ENCODE results near the gene SLC19A1.

Gene SLC19A1

GRCh38 chr21:45468051-45468970 is 73.9 kb downstream of the SLC19A1 start:
- H3K27ac ChIP-seq (ENCODE audit: low read length): no peak overlapping the region
- no peak overlapping the region for H3K9ac ChIP-seq (ENCODE audit: low read depth, low read length)
- H3K4me1 ChIP-seq (ENCODE audit: insufficient read depth, low read length): no peaks in the 10 kb centered on the region
- H3K4me3 ChIP-seq (ENCODE audit: low read length): no peak overlapping the region
- H3K9me3 ChIP-seq (ENCODE audit: insufficient read depth, low read depth, low read length): no peaks in the 10 kb centered on the region
- H3K36me3 ChIP-seq (ENCODE audit: insufficient read depth, low read depth, low read length): peaks cover 29% of the 10 kb centered on the region; the same call in 1 of the 2 replicates
- no peaks in the 10 kb centered on the region for H3K27me3 ChIP-seq (ENCODE audit: insufficient read depth, low read length)

GRCh38 chr21:45467221-45467779 is 74.9 kb downstream of the SLC19A1 start:
- no peak overlapping the region for H3K4me3 ChIP-seq (ENCODE audit: low read length)
- H3K27me3 ChIP-seq (ENCODE audit: insufficient read depth, low read length): no peaks in the 10 kb centered on the region
- H3K9me3 ChIP-seq (ENCODE audit: insufficient read depth, low read depth, low read length): peaks cover under 1% of the 10 kb centered on the region; the same call in 1 of the 2 replicates
- H3K9ac ChIP-seq (ENCODE audit: low read depth, low read length): no peak overlapping the region
- peaks cover 24% of the 10 kb centered on the region; the same call in 1 of the 2 replicates for H3K36me3 ChIP-seq (ENCODE audit: insufficient read depth, low read depth, low read length)
- no peaks in the 10 kb centered on the region for H3K4me1 ChIP-seq (ENCODE audit: insufficient read depth, low read length)
- H3K27ac ChIP-seq (ENCODE audit: low read length): no peak overlapping the region

- peaks cover 5% of the 10 kb centered on the region; the same call in 1 of the 2 replicates for H3K9me3 ChIP-seq (ENCODE audit: insufficient read depth, low read depth, low read length)
- no peak overlapping the region for H3K4me3 ChIP-seq (ENCODE audit: low read length)
- no peak overlapping the region for H3K27ac ChIP-seq (ENCODE audit: low read length)
- H3K9ac ChIP-seq (ENCODE audit: low read depth, low read length): no peak overlapping the region
- H3K36me3 ChIP-seq (ENCODE audit: insufficient read depth, low read depth, low read length): peaks cover 24% of the 10 kb centered on the region; the same call in 1 of the 2 replicates
- no peaks in the 10 kb centered on the region for H3K4me1 ChIP-seq (ENCODE audit: insufficient read depth, low read length)
- no peaks in the 10 kb centered on the region for H3K27me3 ChIP-seq (ENCODE audit: insufficient read depth, low read length)
Measured at GRCh38 chr21:45466330-45467220, 75.7 kb downstream of the SLC19A1 start.

- no peaks in the 10 kb centered on the region for H3K27me3 ChIP-seq (ENCODE audit: insufficient read depth, low read length)
- no peaks in the 10 kb centered on the region for H3K4me1 ChIP-seq (ENCODE audit: insufficient read depth, low read length)
- no peak overlapping the region for H3K27ac ChIP-seq (ENCODE audit: low read length)
Measured at GRCh38 chr21:45465611-45466329, 76.5 kb downstream of the SLC19A1 start.

GRCh38 chr21:45465105-45465504 is 77.1 kb downstream of the SLC19A1 start:
- Histone ChIP-seq H3K9ac (ENCODE audit: low read depth, low read length) (no peak overlapping the region), H3K4me3 (ENCODE audit: low read length) (no peak overlapping the region), H3K27me3 (ENCODE audit: insufficient read depth, low read length) (no peaks in the 10 kb centered on the region), H3K36me3 (ENCODE audit: insufficient read depth, low read depth, low read length) (peaks cover 36% of the 10 kb centered on the region), H3K9me3 (ENCODE audit: insufficient read depth, low read depth, low read length) (peaks cover 5% of the 10 kb centered on the region; the same call in 1 of the 2 replicates), H3K27ac (ENCODE audit: low read length) (no peak overlapping the region), H3K4me1 (ENCODE audit: insufficient read depth, low read length) (no peaks in the 10 kb centered on the region)

More at GRCh38 chr21:45465611-45466329, 76.5 kb downstream of the SLC19A1 start:
- no peak overlapping the region for H3K9ac ChIP-seq (ENCODE audit: low read depth, low read length)
- H3K36me3 ChIP-seq (ENCODE audit: insufficient read depth, low read depth, low read length): peaks cover 30% of the 10 kb centered on the region
- no peak overlapping the region for H3K4me3 ChIP-seq (ENCODE audit: low read length)
- H3K9me3 ChIP-seq (ENCODE audit: insufficient read depth, low read depth, low read length): peaks cover 5% of the 10 kb centered on the region; the same call in 1 of the 2 replicates

- H3K4me1 ChIP-seq (ENCODE audit: insufficient read depth, low read length): no peaks in the 10 kb centered on the region
- H3K9ac ChIP-seq (ENCODE audit: low read depth, low read length): no peak overlapping the region
- no peak overlapping the region for H3K27ac ChIP-seq (ENCODE audit: low read length)
- H3K9me3 ChIP-seq (ENCODE audit: insufficient read depth, low read depth, low read length): peaks cover 5% of the 10 kb centered on the region; the same call in 1 of the 2 replicates
- H3K27me3 ChIP-seq (ENCODE audit: insufficient read depth, low read length): no peaks in the 10 kb centered on the region
- peaks cover 32% of the 10 kb centered on the region for H3K36me3 ChIP-seq (ENCODE audit: insufficient read depth, low read depth, low read length)
- H3K4me3 ChIP-seq (ENCODE audit: low read length): no peak overlapping the region
Measured at GRCh38 chr21:45464309-45464708, 77.9 kb downstream of the SLC19A1 start.

- peaks cover 5% of the 10 kb centered on the region; the same call in 1 of the 2 replicates for H3K9me3 ChIP-seq (ENCODE audit: insufficient read depth, low read depth, low read length)
- no peaks in the 10 kb centered on the region for H3K4me1 ChIP-seq (ENCODE audit: insufficient read depth, low read length)
- H3K27me3 ChIP-seq (ENCODE audit: insufficient read depth, low read length): no peaks in the 10 kb centered on the region
- H3K36me3 ChIP-seq (ENCODE audit: insufficient read depth, low read depth, low read length): peaks cover 28% of the 10 kb centered on the region
- H3K27ac ChIP-seq (ENCODE audit: low read length): no peak overlapping the region
- no peak overlapping the region for H3K4me3 ChIP-seq (ENCODE audit: low read length)
- H3K9ac ChIP-seq (ENCODE audit: low read depth, low read length): no peak overlapping the region
Measured at GRCh38 chr21:45463871-45464270, 78.4 kb downstream of the SLC19A1 start.

GRCh38 chr21:45461806-45462341 is 80.4 kb downstream of the SLC19A1 start:
- Histone ChIP-seq H3K27me3 (ENCODE audit: insufficient read depth, low read length) (no peaks in the 10 kb centered on the region), H3K27ac (ENCODE audit: low read length) (no peak overlapping the region), H3K4me1 (ENCODE audit: insufficient read depth, low read length) (no peaks in the 10 kb centered on the region), H3K9ac (ENCODE audit: low read depth, low read length) (no peak overlapping the region), H3K36me3 (ENCODE audit: insufficient read depth, low read depth, low read length) (peaks cover 17% of the 10 kb centered on the region), H3K4me3 (ENCODE audit: low read length) (no peak overlapping the region; the same call in 1 of the 2 replicates), H3K9me3 (ENCODE audit: insufficient read depth, low read depth, low read length) (peaks cover 5% of the 10 kb centered on the region; the same call in 1 of the 2 replicates)

GRCh38 chr21:45461369-45461750 is 80.9 kb downstream of the SLC19A1 start:
- no peaks in the 10 kb centered on the region for H3K27me3 ChIP-seq (ENCODE audit: insufficient read depth, low read length)
- no peak overlapping the region for H3K27ac ChIP-seq (ENCODE audit: low read length)
- no peaks in the 10 kb centered on the region for H3K4me1 ChIP-seq (ENCODE audit: insufficient read depth, low read length)

GRCh38 chr21:45460611-45461368 is 81.5 kb downstream of the SLC19A1 start:
- Histone ChIP-seq H3K9me3 (ENCODE audit: insufficient read depth, low read depth, low read length) (peaks cover 5% of the 10 kb centered on the region; the same call in 1 of the 2 replicates), H3K4me3 (ENCODE audit: low read length) (no peak overlapping the region), H3K9ac (ENCODE audit: low read depth, low read length) (no peak overlapping the region), H3K4me1 (ENCODE audit: insufficient read depth, low read length) (no peaks in the 10 kb centered on the region), H3K27ac (ENCODE audit: low read length) (no peak overlapping the region), H3K27me3 (ENCODE audit: insufficient read depth, low read length) (no peaks in the 10 kb centered on the region), H3K36me3 (ENCODE audit: insufficient read depth, low read depth, low read length) (peaks cover 17% of the 10 kb centered on the region)

More at GRCh38 chr21:45461369-45461750, 80.9 kb downstream of the SLC19A1 start:
- Histone ChIP-seq H3K9me3 (ENCODE audit: insufficient read depth, low read depth, low read length) (peaks cover 5% of the 10 kb centered on the region; the same call in 1 of the 2 replicates), H3K9ac (ENCODE audit: low read depth, low read length) (no peak overlapping the region), H3K4me3 (ENCODE audit: low read length) (no peak overlapping the region; the same call in 1 of the 2 replicates), H3K36me3 (ENCODE audit: insufficient read depth, low read depth, low read length) (peaks cover 17% of the 10 kb centered on the region)

Measured in iPS-20b (cell line).